Smooth muscle cell (in vitro differentiated cells): ENCODE results near the gene RNASE9. TPM values are rescaled to one million over a fixed set of nuclear protein-coding genes. Genes with fewer than 3 reads are reported as not detected.

Experiments used
- DNase-seq: peaks from one replicate; lab custom pipeline; 2025; ENCODE audit not compliant: unreplicated experiment; lab: John Stamatoyannopoulos, UW
- H2AFZ ChIP-seq: fragments of 200-600 bp; sonication (generic); 2 replicates; pipeline ENCODE4 v1.6.0; 2016; ENCODE audit warnings: antibody characterized with exemption, low read depth, mild to moderate bottlenecking
- H3F3A ChIP-seq: fragments of 200-600 bp; sonication (generic); 2 replicates; pipeline ENCODE4 v1.6.0; 2017; ENCODE audit warnings: antibody characterized with exemption, low read depth
- H3K27ac ChIP-seq: fragments of 200-600 bp; sonication (generic); 2 replicates; pipeline ENCODE4 v1.5.1; 2016; ENCODE audit warnings: low read depth, mild to moderate bottlenecking
- H3K27me3 ChIP-seq: fragments of 200-600 bp; sonication (generic); 2 replicates; pipeline ENCODE4 v1.6.1; 2016; ENCODE audit warnings: low read depth, mild to moderate bottlenecking
- H3K36me3 ChIP-seq: fragments of 200-600 bp; sonication (generic); 2 replicates; pipeline ENCODE4 v1.5.1; 2016; ENCODE audit warnings: low read depth
- H3K4me1 ChIP-seq: fragments of 200-600 bp; sonication (generic); 2 replicates; pipeline ENCODE4 v1.5.1; 2016; ENCODE audit warnings: low read depth
- H3K4me2 ChIP-seq: fragments of 200-600 bp; sonication (generic); 2 replicates; pipeline ENCODE4 v1.6.0; 2016; ENCODE audit warnings: mild to moderate bottlenecking
- H3K4me3 ChIP-seq: fragments of 200-600 bp; sonication (generic); 2 replicates; pipeline ENCODE4 v1.5.1; 2016; ENCODE audit warnings: mild to moderate bottlenecking
- H3K79me2 ChIP-seq: fragments of 200-600 bp; sonication (generic); 2 replicates; pipeline ENCODE4 v1.6.0; 2016; ENCODE audit warnings: low read depth, mild to moderate bottlenecking
- H3K9ac ChIP-seq: fragments of 200-600 bp; sonication (generic); 2 replicates; pipeline ENCODE4 v1.6.0; 2016; ENCODE audit warnings: low read depth
- H3K9me3 ChIP-seq: fragments of 200-600 bp; sonication (generic); replicated peaks from 2 replicates; pipeline ENCODE4 v1.5.1; 2016; ENCODE audit warnings: low read depth
- H4K20me1 ChIP-seq: fragments of 200-600 bp; sonication (generic); 2 replicates; pipeline ENCODE4 v1.6.0; 2016; ENCODE audit warnings: low read depth
- CTCF ChIP-seq: fragments of 200-600 bp; sonication (generic); IDR thresholded peaks from 2 replicates; pipeline ENCODE4 v1.5.1; 2017; ENCODE audit warnings: borderline replicate concordance, mild to moderate bottlenecking, antibody characterized with exemption; ENCODE audit not compliant: insufficient read depth, poor library complexity, severe bottlenecking
- WGBS: methylation state at CpG from one replicate; pipeline ENCODE4 v1.1.7; 2016; ENCODE audit warnings: low lambda C conversion rate; 5-methylcytosine and 5-hydroxymethylcytosine counted together
- polyA plus RNA-seq: library from polyadenylated mRNA; unstranded; fragments of >200 nt; fragmentation: Nextera tagmentation; extraction: Ambion mirVana; gene quantifications from 2 replicates; pipeline ENCODE4 v1.2.1, GENCODE V29; 2016
- total RNA-seq: library from RNA; depleted of rRNA; stranded (reverse); fragments of >200 nt; gene quantifications from 2 replicates; pipeline ENCODE4 v1.2.3, GENCODE V29; 2014

RNASE9 gene
- total and polyA plus RNA-seq, 2 experiments from 2014 or later, result not detected

- Histone ChIP-seq H3K79me2 (no peaks in the 10 kb centered on the region), H4K20me1 (no peaks in the 10 kb centered on the region), H3K9me3 (no peaks in the 10 kb centered on the region), H3K27me3 (no peaks in the 10 kb centered on the region), H3K27ac (no peak overlapping the region), H2AFZ (no peak overlapping the region), H3K4me3 (no peak overlapping the region), H3K4me2 (no peak overlapping the region), H3F3A (no peaks in the 10 kb centered on the region), H3K9ac (no peak overlapping the region), H3K36me3 (no peaks in the 10 kb centered on the region), H3K4me1 (peaks cover 14% of the 10 kb centered on the region)
- WGBS, result 95% methylated on average over 3 of the region's 3 CpGs
- no peak for DNase-seq
- no peak for TF ChIP-seq CTCF
These were observed 5.0 kb downstream of the RNASE9 start for GRCh38 chr14:20555845-20556244.

- H4K20me1 ChIP-seq, result no peaks in the 10 kb centered on the region
- H3F3A ChIP-seq, result no peaks in the 10 kb centered on the region
- H2AFZ ChIP-seq, result no peak overlapping the region
- H3K27ac ChIP-seq, result no peak overlapping the region
- no peak overlapping the region for H3K4me2 ChIP-seq
- H3K4me1 ChIP-seq, result no peaks in the 10 kb centered on the region
- no peaks in the 10 kb centered on the region for H3K9me3 ChIP-seq
- no peaks in the 10 kb centered on the region for H3K36me3 ChIP-seq
- H3K27me3 ChIP-seq, result no peaks in the 10 kb centered on the region
- TF ChIP-seq CTCF, result no peak
- no peak overlapping the region for H3K9ac ChIP-seq
- no peaks in the 10 kb centered on the region for H3K79me2 ChIP-seq
- H3K4me3 ChIP-seq, result no peak overlapping the region
- DNase-seq, result no peak
These were observed 7.8 kb downstream of the RNASE9 start for GRCh38 chr14:20553024-20553423.

- no peak for TF ChIP-seq CTCF
- no peak for DNase-seq
- no peaks in the 10 kb centered on the region for H4K20me1 ChIP-seq
- 94% methylated on average over 3 of the region's 3 CpGs for WGBS
- H3K9ac ChIP-seq, result no peak overlapping the region
- no peak overlapping the region for H3K4me3 ChIP-seq
- no peaks in the 10 kb centered on the region for H3K27me3 ChIP-seq
- no peak overlapping the region for H2AFZ ChIP-seq
- no peaks in the 10 kb centered on the region for H3K79me2 ChIP-seq
- no peaks in the 10 kb centered on the region for H3K4me1 ChIP-seq
- no peak overlapping the region for H3K27ac ChIP-seq
- H3K9me3 ChIP-seq, result no peaks in the 10 kb centered on the region
- no peaks in the 10 kb centered on the region for H3K36me3 ChIP-seq
- H3K4me2 ChIP-seq, result no peak overlapping the region
- H3F3A ChIP-seq, result no peaks in the 10 kb centered on the region
These were observed 9.2 kb downstream of the RNASE9 start for GRCh38 chr14:20551606-20552005.

GRCh38 chr14:20550926-20551325 lies 9.9 kb downstream of the RNASE9 start:
- Histone ChIP-seq H3K27me3 (no peaks in the 10 kb centered on the region), H3K9ac (no peak overlapping the region), H3K9me3 (no peaks in the 10 kb centered on the region), H3K36me3 (no peaks in the 10 kb centered on the region), H4K20me1 (no peaks in the 10 kb centered on the region), H3F3A (no peaks in the 10 kb centered on the region), H3K27ac (no peak overlapping the region), H3K4me3 (no peak overlapping the region), H2AFZ (no peak overlapping the region), H3K4me2 (no peak overlapping the region), H3K4me1 (no peaks in the 10 kb centered on the region), H3K79me2 (no peaks in the 10 kb centered on the region)
- WGBS, result 100% methylated on average over 2 of the region's 2 CpGs
- DNase-seq, result no peak
- TF ChIP-seq CTCF, result no peak
